GM20000 (cell line): ENCODE data around the gene NR6A1.

Source experiments
- DNase-seq: peaks from one replicate; pipeline ENCODE4 v3.0.0; 2012; ENCODE audit warnings: low spot score
- CTCF ChIP-seq: IDR thresholded peaks from 2 replicates; pipeline ENCODE4 v1.5.1; 2012; ENCODE audit warnings: mild to moderate bottlenecking, control low read depth; ENCODE audit errors: extremely low read depth, missing control alignments

NR6A1 gene

GRCh38 chr9:124520206-124520596 is 250.9 kb downstream of the NR6A1 start:
- no peak for TF ChIP-seq CTCF
- DNase-seq: no peak

GRCh38 chr9:124518116-124518515 is 253.0 kb downstream of the NR6A1 start:
- DNase-seq: no peak

GRCh38 chr9:124517600-124517999 is 253.5 kb downstream of the NR6A1 start:
- TF ChIP-seq CTCF: no peak
- DNase-seq: no peak

More at GRCh38 chr9:124518116-124518515, 253.0 kb downstream of the NR6A1 start:
- TF ChIP-seq CTCF: no peak

- no peak for TF ChIP-seq CTCF
- DNase-seq: no peak
Measured at GRCh38 chr9:124514874-124515273, 256.2 kb downstream of the NR6A1 start.

- no peak for TF ChIP-seq CTCF
- no peak for DNase-seq
Measured at GRCh38 chr9:124514125-124514524, 257.0 kb downstream of the NR6A1 start.

- no peak for DNase-seq
Measured at GRCh38 chr9:124513376-124513994, 257.6 kb downstream of the NR6A1 start.

GRCh38 chr9:124512806-124513204 is 258.3 kb downstream of the NR6A1 start:
- DNase-seq: no peak
- TF ChIP-seq CTCF: no peak

More at GRCh38 chr9:124513376-124513994, 257.6 kb downstream of the NR6A1 start:
- no peak for TF ChIP-seq CTCF
